ENCODE results near the gene GARRE1. TPM values are rescaled to one million over a fixed set of nuclear protein-coding genes. Genes with fewer than 3 reads are reported as not detected.
A peak's percentile ranks its signal among the peaks of the same experiment; 100 is the strongest.
"Not testable (repeated sequence)": the region's sequence is repeated elsewhere in the genome, so short reads cannot be mapped to it uniquely, and the experiment has no call there.

GARRE1 gene, protein sequence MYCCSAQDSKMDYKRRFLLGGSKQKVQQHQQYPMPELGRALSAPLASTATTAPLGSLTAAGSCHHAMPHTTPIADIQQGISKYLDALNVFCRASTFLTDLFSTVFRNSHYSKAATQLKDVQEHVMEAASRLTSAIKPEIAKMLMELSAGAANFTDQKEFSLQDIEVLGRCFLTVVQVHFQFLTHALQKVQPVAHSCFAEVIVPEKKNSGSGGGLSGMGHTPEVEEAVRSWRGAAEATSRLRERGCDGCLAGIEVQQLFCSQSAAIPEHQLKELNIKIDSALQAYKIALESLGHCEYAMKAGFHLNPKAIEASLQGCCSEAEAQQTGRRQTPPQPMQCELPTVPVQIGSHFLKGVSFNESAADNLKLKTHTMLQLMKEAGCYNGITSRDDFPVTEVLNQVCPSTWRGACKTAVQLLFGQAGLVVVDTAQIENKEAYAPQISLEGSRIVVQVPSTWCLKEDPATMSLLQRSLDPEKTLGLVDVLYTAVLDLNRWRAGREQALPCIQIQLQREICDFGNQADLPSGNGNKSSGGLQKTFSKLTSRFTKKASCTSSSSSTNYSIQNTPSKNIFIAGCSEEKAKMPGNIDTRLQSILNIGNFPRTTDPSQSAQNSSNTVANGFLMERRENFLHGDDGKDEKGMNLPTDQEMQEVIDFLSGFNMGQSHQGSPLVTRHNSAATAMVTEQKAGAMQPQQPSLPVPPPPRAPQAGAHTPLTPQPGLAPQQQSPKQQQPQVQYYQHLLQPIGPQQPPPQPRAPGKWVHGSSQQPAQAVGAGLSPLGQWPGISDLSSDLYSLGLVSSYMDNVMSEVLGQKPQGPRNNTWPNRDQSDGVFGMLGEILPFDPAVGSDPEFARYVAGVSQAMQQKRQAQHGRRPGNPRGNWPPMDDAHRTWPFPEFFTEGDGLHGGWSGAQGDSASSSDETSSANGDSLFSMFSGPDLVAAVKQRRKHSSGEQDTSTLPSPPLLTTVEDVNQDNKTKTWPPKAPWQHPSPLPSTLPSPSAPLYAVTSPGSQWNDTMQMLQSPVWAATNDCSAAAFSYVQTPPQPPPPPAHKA (N-terminal part only)
- 10 to 100 TPM in 1 of 2 donors, 1 to 10 TPM in 1; 9.6 to 13.3 TPM for total RNA-seq

DNA sequence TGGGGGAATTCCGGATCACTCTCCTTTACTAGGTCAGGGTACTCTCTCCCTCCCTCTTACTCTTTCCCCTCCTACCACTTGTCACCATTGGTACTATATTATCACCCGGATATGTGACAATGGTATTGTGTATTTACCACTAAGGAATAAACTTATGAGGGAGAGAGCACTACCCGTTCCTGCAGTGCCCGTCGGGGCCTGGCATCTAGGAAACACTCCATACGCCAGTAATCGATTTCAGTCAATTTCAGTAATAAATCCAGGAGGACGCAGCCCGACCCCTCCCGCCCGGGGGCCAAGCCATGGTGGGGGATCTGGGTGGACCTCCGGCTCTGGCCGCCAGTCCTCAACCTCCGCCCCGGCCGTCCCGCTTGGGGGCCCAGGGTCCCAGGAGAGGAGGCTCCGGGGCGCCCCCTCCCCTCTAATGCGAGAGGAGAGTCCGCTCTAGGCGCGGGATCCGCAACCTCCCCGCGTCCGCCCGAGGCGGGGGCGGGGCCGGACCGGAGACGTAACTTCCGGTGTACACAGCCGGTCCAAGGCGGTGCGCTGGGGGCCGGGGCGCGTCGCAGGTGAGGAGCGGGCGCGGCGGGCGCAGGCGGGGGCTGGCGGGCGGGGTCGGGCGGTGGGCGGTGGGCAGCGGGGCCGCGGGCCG lies at the start of gene GARRE1:
GARRE1 (plus strand) TSS at position 509 of the 652 bp plus-strand sequence. CDS start 45,920 bp downstream, outside the sequence.
- no peaks in the 10 kb centered on the region for H3K9me3 Mint-ChIP-seq
- peaks cover 10 to 12% of the 10 kb centered on the region in 2 donors for H3K4me1 Mint-ChIP-seq (ENCODE audit: low read depth in 2 of 2)

DNA sequence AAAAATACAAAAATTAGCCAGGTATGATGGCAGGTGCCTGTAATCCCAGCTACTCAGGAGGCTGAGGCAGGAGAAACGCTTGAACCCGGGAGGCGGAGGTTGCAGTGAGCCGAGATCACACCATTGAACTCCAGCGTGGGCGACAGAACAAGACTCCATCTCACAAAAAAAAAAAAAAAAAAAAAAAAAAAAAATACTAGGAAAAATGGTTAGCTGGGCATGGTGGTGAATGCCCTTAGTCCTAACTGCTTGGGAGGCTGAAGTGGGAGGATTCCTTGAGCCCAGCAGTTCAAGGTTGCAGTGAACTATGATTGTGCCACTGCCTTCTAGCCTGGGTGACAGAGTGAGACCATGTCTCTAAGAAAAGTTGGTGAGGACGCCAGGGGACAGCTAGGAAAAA lies 49.0 kb upstream of the GARRE1 start:
- not testable (repeated sequence) for H3K4me1 Mint-ChIP-seq (ENCODE audit: low read depth in 2 of 2); H3K4me3 Mint-ChIP-seq; H3K36me3 Mint-ChIP-seq; H3K27ac Mint-ChIP-seq; H3K9me3 Mint-ChIP-seq; ATAC-seq; DNase-seq (ENCODE audit: low spot score); H3K27me3 Mint-ChIP-seq

More for the DNA sequence above, at the start of gene GARRE1:
- Mint-ChIP-seq H3K36me3 (no peaks in the 10 kb centered on the region), H3K4me3 (peak within 1 kb of the TSS; percentile 92), H3K27ac (peak within 1 kb of the TSS; percentile 82 to 86), H3K27me3 (no peaks in the 10 kb centered on the region)
- peak; percentile 87 for DNase-seq (ENCODE audit: low spot score)
- ATAC-seq, result peak; percentile 96

DNA sequence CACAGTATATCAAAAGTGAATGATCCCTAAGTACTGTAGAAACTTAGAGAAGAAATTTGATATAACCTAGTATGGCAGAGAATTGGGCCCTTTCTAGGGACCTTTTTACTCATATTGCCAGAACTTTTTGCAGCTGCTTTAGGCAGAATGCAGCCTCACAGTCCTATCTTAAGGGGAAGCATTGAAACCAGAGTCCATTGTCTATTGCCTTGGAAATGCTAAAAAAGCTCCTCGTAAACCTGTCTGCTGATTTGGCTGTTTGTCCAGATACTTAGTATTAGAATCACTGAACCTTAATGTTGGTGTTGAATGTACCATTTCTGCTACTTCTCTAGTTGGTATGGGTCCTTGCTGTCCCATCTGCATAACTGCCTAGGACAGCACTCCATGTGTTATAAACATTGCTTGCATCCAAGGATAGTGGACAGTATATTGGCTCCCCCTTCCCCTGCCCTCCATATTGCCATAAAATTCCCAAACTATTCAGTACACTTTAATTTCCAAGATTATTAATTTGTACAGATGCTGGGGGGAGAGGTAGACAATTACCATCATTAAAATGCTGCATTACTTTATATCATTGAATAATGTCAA lies 46.0 kb upstream of the GARRE1 start:
- peaks cover 0 to 3% of the 10 kb centered on the region in 2 donors for H3K4me1 Mint-ChIP-seq (ENCODE audit: low read depth in 2 of 2)
- H3K27me3 Mint-ChIP-seq, result no peaks in the 10 kb centered on the region
- H3K9me3 Mint-ChIP-seq, result no peaks in the 10 kb centered on the region
- no peak overlapping the region for H3K4me3 Mint-ChIP-seq
- H3K36me3 Mint-ChIP-seq, result peaks cover 4% of the 10 kb centered on the region
- DNase-seq (ENCODE audit: low spot score) (no peak), ATAC-seq (no peak)
- H3K27ac Mint-ChIP-seq, result no peak overlapping the region

DNA sequence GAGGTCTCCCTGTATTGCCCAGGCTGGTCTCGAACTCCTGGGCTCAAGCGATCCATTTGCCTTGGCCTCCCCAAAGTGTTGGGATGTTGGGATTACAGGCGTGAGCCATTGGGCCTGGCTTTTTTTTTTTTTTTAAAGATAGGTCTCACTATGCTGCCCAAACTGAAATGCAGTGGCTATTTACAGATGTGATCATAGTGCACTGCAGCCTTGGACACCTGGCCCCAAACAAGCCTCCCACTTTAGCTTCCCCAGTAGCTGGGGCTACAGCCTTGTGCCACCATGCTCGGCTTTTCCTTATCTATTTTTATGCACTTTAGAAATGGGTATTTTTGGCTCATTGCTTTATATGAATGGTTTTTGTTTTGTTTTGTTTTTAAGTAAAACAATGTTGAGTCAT lies 44.6 kb upstream of the GARRE1 start:
- ATAC-seq, result no peak
- Mint-ChIP-seq H3K27ac (no peak overlapping the region), H3K4me3 (no peak overlapping the region), H3K4me1 (ENCODE audit: low read depth in 2 of 2) (peaks cover 0 to 3% of the 10 kb centered on the region in 2 donors), H3K27me3 (no peaks in the 10 kb centered on the region), H3K36me3 (peaks cover 4% of the 10 kb centered on the region), H3K9me3 (no peaks in the 10 kb centered on the region)
- DNase-seq (ENCODE audit: low spot score), result no peak

DNA sequence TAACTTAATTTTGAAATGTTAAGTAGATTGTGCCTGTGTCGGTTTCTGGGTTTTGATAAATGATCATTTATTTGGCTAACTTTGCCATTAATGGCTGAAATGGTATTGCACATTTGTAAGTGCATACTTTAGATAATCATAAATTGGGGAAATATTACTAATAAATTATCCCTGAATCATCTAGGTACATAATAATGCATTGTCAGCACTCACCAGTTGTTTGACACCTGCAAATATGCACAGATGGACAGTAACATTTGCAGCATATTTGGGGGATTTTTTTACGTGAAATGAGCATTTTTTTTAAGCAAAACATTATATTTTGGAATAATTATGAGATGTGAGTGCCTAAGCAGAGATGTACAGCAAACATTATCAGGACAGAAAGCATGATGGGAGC lies 41.1 kb upstream of the GARRE1 start:
- DNase-seq (ENCODE audit: low spot score) (no peak), ATAC-seq (no peak)
- Mint-ChIP-seq H3K27ac (no peak overlapping the region), H3K4me3 (no peak overlapping the region), H3K36me3 (peaks cover 6% of the 10 kb centered on the region), H3K4me1 (ENCODE audit: low read depth in 2 of 2) (peaks cover 5 to 7% of the 10 kb centered on the region in 2 donors), H3K9me3 (no peaks in the 10 kb centered on the region), H3K27me3 (no peaks in the 10 kb centered on the region)

DNA sequence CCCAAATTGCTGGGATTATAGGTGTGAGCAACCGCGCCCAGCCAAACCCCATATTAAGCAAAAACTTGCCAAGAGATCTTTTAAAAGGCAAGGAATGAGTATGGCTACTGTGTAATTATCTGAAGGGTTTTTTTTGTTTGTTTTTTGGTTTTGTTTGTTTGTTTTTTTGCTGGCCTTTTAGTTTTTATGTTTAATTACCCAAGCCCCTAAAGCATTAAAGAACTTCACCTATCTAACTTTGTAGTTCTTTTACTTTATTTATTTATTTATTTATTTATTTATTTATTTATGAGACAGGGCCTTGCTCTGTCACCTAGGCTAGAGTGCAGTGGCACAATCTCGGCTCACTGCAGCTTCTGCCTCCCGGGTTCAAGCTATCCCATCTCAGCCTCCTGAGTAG lies 40.3 kb upstream of the GARRE1 start:
- no peaks in the 10 kb centered on the region for H3K9me3 Mint-ChIP-seq
- no peak overlapping the region for H3K27ac Mint-ChIP-seq
- H3K4me1 Mint-ChIP-seq (ENCODE audit: low read depth in 2 of 2), result peaks cover 10 to 13% of the 10 kb centered on the region in 2 donors
- ATAC-seq (no peak), DNase-seq (ENCODE audit: low spot score) (no peak)
- no peak overlapping the region for H3K4me3 Mint-ChIP-seq
- peaks cover 11% of the 10 kb centered on the region for H3K36me3 Mint-ChIP-seq
- no peaks in the 10 kb centered on the region for H3K27me3 Mint-ChIP-seq

DNA sequence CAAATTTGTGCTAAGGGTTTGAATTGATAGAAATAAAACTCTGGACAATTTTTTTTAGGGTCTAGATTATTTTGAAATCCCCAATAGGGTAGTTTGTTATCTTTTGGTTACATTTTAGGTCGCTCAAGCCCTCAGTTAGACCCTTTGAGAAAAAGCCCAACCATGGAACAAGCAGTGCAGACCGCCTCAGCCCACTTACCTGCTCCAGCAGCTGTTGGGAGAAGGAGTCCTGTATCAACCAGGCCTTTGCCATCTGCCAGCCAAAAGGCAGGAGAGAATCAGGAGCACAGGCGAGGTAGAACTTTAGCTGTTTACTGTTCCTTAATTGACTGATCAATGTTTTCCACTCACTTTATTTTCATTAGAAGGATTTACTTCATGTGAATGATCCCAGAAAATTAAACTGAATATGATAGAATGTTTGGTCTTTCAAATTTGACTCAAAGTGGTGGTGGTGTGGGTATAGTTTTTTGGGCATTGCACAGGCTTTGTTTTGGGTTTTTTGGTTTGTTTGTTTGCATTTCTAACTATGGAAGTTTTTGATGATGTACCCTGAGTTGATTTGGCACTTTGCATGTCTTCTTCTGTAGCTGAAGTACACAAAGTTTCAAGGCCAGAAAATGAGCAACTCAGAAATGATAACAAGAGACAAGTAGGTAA lies 39.2 kb upstream of the GARRE1 start:
- no peak overlapping the region for H3K4me3 Mint-ChIP-seq
- peaks cover 13 to 15% of the 10 kb centered on the region in 2 donors for H3K4me1 Mint-ChIP-seq (ENCODE audit: low read depth in 2 of 2)
- DNase-seq (ENCODE audit: low spot score) (no peak), ATAC-seq (no peak)
- H3K36me3 Mint-ChIP-seq, result peaks cover 11% of the 10 kb centered on the region
- no peaks in the 10 kb centered on the region for H3K27me3 Mint-ChIP-seq
- H3K27ac Mint-ChIP-seq, result no peak overlapping the region
- H3K9me3 Mint-ChIP-seq, result no peaks in the 10 kb centered on the region

DNA sequence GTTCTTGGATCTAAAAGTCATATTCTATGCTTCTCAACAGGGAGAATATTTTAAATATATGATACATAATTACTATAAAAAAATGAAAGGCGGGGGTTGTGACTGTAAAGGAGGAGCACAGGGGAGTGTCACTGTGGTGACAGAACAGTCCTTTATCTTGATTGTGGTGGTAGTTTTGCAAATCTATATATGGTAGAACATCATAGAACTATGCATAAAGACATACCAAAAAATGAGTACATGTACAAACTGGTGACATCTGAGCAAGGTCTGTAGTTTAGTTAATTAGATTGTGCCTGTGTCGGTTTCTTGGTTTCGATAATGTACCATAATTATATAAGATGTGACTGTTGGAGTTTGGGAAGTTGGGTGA lies 38.7 kb upstream of the GARRE1 start:
- Mint-ChIP-seq H3K27me3 (no peaks in the 10 kb centered on the region), H3K9me3 (no peaks in the 10 kb centered on the region), H3K36me3 (peaks cover 14% of the 10 kb centered on the region), H3K27ac (no peak overlapping the region), H3K4me1 (ENCODE audit: low read depth in 2 of 2) (peaks cover 15 to 18% of the 10 kb centered on the region in 2 donors), H3K4me3 (no peak overlapping the region)
- DNase-seq (ENCODE audit: low spot score), result no peak
- no peak for ATAC-seq

DNA sequence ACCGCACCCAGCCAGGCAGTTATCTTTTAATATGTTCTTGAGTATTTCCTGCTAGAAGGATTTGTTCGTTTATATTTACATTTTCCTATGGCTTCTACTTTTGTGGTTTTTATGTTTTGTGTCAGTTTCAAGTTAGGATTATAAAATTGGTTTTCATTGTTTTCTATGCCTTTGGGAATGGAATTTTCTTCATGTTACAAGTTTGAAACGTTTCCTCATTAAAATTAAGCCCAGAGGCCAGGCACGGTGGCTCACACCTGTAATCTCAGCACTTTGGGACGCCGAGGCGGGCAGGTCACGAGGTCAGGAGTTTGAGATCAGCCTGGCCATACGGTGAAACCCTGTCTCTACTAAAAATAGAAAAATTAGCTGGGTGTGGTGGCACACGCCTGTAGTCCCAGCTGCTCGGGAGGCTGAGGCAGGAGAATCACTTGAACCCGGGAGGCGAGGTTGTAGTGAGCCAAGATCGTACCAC lies 37.6 kb upstream of the GARRE1 start:
- H3K27me3 Mint-ChIP-seq; ATAC-seq; H3K27ac Mint-ChIP-seq; H3K9me3 Mint-ChIP-seq; DNase-seq (ENCODE audit: low spot score); H3K4me3 Mint-ChIP-seq: not testable (repeated sequence)
- Mint-ChIP-seq H3K36me3 (peaks cover 21% of the 10 kb centered on the region), H3K4me1 (ENCODE audit: low read depth in 2 of 2) (peaks cover 18 to 19% of the 10 kb centered on the region in 2 donors)

DNA sequence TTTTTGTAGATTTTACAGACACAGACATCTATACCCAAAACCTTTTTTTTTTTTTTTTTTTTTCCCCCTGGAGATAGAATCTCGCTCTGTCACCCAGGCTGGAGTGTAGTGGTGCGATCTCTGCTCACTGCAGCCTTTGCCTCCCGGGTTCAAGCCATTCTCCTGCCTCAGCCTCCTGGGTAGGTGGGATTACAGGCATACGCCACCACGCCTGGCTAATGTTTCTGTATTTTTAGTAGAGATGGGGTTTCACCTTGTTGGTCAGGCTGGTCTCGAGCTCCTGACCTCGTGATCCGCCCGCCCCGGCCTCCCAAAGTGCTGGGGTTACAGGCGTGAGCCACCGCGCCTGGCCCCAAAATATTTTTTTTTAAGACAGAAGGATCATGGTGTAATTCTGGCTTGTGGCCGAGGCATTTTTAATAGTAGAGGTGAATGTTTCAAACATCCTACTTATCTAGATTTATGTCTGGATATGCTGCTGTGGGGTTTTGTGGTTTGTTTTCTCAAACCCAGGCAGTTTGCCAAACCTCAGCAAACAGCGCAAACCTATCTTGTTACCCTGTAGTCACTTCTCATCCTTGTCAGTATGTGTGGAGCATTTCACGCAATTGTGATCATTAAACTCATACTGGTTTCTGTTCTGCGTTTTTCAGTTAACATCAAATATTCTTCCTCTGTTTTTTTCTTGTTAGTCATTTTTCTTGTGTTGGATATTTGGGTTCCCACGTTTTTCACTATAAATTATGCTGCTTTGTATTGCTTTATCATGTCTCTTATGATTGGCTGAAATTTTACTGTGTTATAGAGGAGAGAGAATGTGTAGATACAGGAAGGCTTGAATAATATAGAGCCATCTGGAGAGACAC lies 36.2 kb upstream of the GARRE1 start:
- no peaks in the 10 kb centered on the region for H3K27me3 Mint-ChIP-seq
- DNase-seq (ENCODE audit: low spot score), result no peak
- ATAC-seq, result peak; percentile 83 to 94
- H3K4me3 Mint-ChIP-seq, result peak overlapping the region; percentile 43
- H3K27ac Mint-ChIP-seq, result peak overlapping the region; percentile 28 to 54
- peaks cover 19 to 25% of the 10 kb centered on the region in 2 donors for H3K4me1 Mint-ChIP-seq (ENCODE audit: low read depth in 2 of 2)
- peaks cover 26% of the 10 kb centered on the region for H3K36me3 Mint-ChIP-seq
- no peaks in the 10 kb centered on the region for H3K9me3 Mint-ChIP-seq

DNA sequence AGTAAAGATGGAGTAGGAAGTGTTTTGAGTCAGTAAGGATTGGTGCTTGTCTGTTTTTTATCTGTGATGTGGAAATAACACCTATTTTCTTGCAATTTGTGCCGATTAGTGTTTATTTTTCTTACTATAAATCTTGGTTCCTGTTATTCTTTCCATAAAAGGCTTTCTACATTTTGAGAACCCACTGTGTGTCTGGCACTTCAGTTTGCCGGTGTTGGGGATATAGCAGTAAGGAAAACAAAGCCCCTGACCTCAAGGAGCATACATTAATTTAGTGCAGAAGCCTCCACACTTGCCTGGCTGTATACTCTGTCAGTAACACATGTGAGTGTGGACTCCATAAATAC lies 35.6 kb upstream of the GARRE1 start:
- Mint-ChIP-seq H3K9me3 (no peaks in the 10 kb centered on the region), H3K27ac (peak overlapping the region; percentile 28 to 54), H3K27me3 (no peaks in the 10 kb centered on the region), H3K4me3 (peak overlapping the region; percentile 43), H3K4me1 (ENCODE audit: low read depth in 2 of 2) (peaks cover 22 to 30% of the 10 kb centered on the region in 2 donors), H3K36me3 (peaks cover 31% of the 10 kb centered on the region)
- ATAC-seq (no peak), DNase-seq (ENCODE audit: low spot score) (no peak)

DNA sequence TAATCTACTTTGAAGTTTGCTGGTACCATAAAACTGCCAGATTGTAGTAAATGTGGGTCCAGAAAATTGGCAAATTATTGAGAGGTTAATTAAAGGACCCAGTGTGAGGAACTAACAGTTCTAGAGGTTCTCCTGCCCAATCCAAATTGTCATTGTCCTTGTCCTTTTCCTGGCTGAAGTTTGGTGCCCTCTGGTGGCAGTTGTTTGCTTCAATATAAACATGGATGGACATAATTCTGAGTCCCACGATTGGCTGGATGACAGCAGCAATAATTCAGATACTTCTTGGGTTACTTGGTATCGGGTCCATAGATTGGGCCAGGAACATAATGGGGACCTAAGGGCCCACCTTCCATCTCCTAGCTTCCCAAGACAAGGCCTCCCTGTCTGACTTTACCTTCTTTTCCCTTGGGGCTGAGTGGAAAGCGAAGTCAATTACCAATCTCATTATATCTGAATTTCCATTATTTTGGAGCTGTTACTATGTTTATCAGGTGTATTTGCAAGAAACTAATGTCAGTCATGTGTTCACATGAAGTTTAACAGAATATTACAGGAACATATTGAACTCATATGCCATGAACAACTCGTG lies 33.8 kb upstream of the GARRE1 start:
- no peaks in the 10 kb centered on the region for H3K9me3 Mint-ChIP-seq
- peaks cover 44% of the 10 kb centered on the region for H3K36me3 Mint-ChIP-seq
- ATAC-seq, result no peak
- DNase-seq (ENCODE audit: low spot score), result no peak
- no peaks in the 10 kb centered on the region for H3K27me3 Mint-ChIP-seq
- peaks cover 35 to 43% of the 10 kb centered on the region in 2 donors for H3K4me1 Mint-ChIP-seq (ENCODE audit: low read depth in 2 of 2)
- no peak overlapping the region for H3K27ac Mint-ChIP-seq
- no peak overlapping the region for H3K4me3 Mint-ChIP-seq

All from natural killer cell treated with Interleukin-12 subunit alpha and Interleukin-12 subunit beta and Interleukin-15 and Interleukin-18, amount 100 ng/mL, for 72 hours (primary cell).